HPDE6-E6E7 (cell line): ENCODE measurements around the gene MYCL.
"Not testable (repeated sequence)": the region's sequence is repeated elsewhere in the genome, so short reads cannot be mapped to it uniquely, and the experiment has no call there.

Source experiments
- DNase-seq: peaks from one replicate; pipeline ENCODE4 v3.0.0; 2011; ENCODE audit warnings: missing footprints; ENCODE audit errors: extremely low spot score

Gene MYCL

GRCh38 chr1:39919545-39919944, 17.8 kb upstream of the MYCL start:
- peak; percentile 90 for DNase-seq

- no peak for DNase-seq
Measured at GRCh38 chr1:39917825-39918224, 16.1 kb upstream of the MYCL start.

DNA sequence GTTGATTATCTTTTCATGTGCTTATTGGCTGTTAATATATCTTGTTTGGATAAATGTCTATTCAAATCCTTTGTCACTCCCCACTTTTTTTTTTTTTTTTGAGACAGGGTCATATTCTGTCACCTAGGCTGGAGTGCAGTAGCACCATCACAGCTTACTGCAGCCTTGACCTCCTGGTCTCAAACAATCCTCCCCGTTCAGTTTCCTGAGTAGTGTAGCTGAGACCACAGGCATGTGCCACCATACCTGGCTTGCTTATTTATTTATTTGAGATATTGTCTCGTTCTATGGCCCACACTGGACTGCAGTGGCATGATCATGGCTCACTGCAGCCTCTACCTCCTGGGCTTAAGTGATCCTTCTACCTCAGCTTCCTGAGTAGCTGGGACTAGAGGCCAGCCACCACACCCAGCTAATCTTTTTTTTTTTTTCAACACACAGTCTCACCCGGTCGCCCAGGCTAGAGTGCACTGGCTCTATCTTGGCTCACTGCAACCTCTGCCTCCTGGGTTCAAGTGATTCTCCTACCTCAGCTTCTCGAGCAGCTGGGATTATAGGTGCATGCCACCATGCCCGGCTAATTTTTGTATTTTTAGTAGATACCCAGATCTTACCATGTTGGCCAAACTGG, 13.9 kb upstream of the MYCL start:
- DNase-seq: no peak

DNA sequence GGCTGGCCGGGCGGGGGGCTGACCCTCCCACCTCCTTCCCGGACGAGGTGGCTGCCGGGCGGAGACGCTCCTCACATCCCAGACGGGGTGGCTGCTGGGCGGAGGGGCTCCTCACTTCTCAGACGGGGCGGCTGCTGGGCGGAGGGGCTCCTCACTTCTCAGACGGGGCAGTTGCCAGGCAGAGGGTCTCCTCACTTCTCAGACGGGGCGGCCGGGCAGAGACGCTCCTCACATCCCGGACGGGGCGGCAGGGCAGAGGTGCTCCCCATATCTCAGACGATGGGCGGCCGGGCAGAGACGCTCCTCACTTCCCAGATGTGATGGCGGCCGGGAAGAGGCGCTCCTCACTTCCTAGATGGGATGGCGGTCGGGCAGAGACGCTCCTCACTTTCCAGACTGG, 11.4 kb upstream of the MYCL start:
- DNase-seq: not testable (repeated sequence)

DNA sequence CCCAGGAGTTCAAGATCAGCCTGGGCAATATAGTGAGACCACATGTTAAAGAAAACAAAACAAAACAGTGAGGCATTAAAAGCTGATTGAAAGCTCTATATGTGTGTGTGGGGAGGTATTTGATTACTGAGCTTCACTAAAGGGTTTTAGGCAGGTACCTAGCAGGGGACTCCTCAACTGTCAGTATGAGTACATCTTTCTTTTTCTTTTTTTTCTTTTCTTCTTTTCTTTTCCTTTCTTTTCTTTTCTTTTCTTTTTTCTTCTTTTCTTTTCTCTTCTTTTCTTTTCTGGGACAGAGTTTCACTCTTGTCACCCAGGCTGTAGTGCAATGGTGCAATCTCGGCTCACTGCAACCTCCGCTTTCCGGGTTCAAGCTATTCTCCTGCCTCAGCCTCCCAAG, 8.5 kb upstream of the MYCL start:
- no peak for DNase-seq

DNA sequence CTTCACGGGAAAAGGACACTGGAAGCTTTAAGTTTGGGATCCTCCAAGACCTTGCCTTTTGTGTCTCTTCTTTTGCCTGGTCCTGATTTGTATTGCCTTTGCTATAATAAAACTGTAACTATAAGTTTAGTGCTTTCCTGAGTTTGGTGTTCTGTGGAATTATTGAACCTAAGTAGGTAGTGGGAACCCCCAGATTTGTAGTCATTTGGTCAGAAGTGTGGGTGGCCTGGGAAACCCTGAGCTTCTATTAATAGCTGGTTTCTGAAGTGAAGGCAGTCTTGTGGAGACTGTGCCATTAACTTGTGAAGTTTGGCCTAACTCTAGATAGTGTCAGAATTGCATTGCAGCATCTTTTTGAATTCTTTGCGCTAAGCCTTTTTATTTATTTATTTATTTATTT, 6.8 kb upstream of the MYCL start:
- DNase-seq: no peak

GRCh38 chr1:39907528-39908453, 6.1 kb upstream of the MYCL start:
- no peak for DNase-seq

- no peak for DNase-seq
Measured at GRCh38 chr1:39905172-39905571, 3.5 kb upstream of the MYCL start.

DNA sequence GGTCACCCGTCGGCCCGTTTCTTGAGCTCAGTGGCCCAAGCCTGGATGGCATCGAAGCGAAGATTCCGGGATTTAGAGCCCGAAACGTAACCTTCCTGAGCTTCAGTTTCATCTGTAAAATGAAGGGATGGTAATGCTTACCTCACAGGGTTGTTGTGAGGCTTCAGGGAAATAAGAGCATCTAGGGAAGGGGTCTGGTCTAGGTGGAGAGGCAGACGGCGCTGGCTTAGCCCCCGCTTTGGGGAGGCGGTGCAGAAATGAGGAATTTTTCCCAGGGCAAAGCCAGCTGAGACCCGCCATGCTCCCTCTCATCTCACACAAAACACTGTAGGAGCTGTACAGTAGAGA, 717 bp upstream of the MYCL start:
- no peak for DNase-seq

DNA sequence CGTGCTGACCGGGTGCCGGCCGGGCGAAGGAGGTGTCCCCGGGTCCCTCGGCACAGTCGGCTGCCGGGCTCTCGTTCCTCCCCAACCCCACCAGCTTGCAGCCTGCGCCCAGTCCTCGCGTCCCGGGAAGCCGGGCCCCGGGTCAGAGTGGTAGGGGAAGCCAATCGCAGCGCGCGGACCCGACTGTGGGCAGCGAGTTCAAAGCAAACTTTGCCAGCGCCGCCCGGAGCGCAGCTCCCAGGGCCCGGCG, 328 bp downstream of the MYCL start:
- DNase-seq: no peak

GRCh38 chr1:39900662-39901463, 854 bp downstream of the MYCL start:
- no peak for DNase-seq

DNA sequence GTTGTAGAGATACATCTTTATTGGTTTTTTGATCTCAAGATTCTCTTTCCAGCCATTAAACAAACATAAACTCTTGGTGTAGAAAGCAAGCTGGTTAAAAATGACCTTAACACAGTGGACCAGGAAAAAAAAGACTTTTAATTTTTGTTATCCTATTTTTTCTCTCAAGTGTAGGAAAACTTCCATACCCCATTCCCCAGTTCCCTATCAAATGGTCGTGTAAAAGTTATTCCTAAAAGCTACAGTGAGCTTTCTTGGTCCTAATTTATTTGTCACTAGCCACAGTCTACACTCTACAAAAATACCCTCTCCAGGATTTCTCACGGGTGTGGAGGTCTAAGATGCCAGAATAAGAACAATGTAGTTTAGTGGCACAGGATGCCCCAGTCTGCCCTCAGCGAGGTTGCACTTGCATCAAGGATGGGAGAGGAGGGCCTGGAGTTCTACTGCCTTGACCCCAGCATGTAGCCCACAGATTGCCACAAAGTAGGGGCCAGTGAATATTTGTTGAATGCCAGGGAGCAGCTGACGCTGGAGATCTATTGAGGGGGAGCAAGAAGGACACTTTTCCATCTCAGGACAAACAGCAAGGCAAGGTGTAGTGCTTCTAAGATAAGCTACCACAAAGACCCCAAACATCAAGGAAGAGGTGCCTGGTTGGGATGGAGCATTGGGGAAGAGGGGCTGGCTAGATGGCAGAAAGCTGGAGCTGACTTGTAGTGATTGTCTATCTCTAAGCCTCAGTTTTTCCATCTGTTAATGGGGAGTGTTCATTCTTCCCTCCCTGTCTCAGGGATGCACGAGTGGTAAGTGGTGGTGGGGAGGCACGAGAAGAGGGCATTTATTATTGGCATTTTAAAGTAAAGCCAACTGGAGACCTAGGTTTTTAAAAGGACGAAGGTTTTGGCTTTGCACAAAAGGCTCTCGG, 1.8 kb downstream of the MYCL start:
- no peak for DNase-seq

GRCh38 chr1:39898648-39899603, 2.8 kb downstream of the MYCL start:
- peak; percentile 80 for DNase-seq

DNA sequence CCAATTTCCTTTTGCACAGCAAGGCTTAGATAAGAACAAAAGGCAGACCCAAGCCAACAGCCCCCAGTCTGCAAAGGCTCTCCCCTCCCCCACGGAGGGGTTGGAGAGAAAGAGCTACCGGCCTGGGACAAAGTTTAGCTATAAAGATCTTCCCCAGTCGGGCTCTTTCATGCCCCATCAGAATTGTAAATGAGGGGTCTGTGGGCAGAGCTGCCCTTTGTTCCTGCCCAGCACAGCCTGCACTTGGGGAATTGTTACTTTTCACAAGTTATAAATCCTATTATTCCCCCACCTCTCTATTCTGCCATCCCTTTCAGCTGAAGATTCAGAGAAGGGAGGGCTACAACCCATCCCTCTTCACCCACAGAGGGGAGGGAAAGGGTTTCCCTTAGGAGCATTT, 3.5 kb downstream of the MYCL start:
- no peak for DNase-seq

DNA sequence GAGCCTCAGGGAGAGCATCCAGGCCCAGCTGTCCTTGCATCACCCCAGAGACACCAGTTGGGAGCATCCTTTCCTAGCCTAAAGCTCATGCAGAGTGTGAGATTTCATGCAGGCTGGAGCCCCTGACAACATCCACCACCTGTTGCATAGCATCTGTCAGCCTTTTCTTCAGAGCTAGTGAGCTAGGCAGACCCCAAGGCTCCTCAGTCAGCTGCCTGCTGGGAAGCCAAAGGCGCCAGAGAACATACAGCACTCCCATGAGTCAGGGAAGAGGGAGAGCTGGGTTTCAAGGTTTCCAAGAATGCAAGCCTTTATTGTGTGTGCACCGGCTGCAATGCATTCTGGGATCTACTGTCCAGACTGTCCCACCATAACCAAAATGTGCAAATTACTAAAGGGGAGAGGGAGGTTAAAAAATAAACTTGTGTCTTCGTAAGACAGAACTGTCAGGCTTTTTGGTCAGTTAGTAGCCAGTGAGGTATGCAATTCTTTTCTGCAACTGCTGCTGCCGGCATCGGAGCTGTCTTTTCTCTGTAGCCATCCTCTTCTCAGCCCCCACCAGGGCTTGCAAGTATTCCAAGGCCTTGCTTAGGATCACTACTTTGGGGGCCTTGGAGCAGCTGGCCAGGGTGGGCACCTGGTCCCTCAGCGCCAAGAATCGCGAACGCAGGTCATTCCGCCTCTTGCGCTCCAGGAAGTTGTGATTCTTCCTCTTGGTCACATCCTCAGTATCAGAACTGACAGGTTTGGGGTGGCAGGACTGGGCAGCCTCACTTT, 4.6 kb downstream of the MYCL start:
- no peak for DNase-seq

DNA sequence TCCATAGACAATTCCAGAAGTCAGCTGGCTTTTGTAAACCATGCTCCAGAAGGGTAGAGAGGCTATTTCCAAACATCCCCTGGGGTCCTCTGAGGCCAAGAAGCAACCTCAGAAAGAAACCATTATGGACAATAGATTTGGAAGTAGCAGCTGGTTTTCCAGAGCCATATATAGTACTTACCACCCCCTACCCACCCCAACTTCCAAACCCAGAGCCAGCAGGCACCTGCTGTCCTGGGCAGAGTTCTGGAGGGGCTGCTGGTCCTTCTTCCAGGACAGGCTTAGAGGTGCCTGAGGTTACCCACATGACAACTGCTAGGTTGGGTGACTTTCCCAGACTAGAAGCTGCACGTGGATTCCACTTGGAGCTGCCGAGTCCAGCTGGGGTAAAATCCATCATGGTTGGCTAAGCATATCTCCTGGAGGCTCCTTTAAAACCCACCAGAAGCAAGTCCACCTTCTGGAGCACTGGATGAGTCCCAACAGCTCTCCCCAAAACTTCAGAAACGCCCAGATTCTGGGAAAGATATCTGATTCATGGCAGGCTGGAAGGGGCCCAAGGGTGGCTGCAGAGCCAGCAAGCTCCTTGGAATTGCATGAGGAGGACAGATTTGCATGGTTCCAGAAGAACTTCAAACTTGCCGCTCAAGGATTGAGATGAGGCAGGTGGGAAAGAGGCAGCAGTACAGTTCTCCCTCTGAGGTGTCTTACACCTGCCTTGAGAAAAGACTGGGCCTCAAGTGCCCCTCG, 5.8 kb downstream of the MYCL start:
- no peak for DNase-seq

GRCh38 chr1:39894884-39895495, 6.7 kb downstream of the MYCL start:
- DNase-seq: peak; percentile 55
